CD14-positive monocyte (primary cell): ENCODE measurements around the gene ATXN7L1. TPM values are rescaled to one million over a fixed set of nuclear protein-coding genes. Genes with fewer than 3 reads are reported as not detected.

Source experiments
- DNase-seq, 3 donors: peaks; one replicate each; pipeline ENCODE4 v3.0.0-alpha.2; 2011 to 2022
- H2AFZ ChIP-seq: 2 replicates; pipeline ENCODE4 v1.6.0; 2012; ENCODE audit warnings: mild to moderate bottlenecking, low read depth, low read length, inconsistent platforms; ENCODE audit not compliant: insufficient read depth, poor library complexity, severe bottlenecking
- H3K27ac ChIP-seq, 2 donors: 1 replicate in 1 of 2; 2 replicates in 1 of 2; pipeline ENCODE4 v1.5.1; 2012 to 2013; ENCODE audit warnings: low read length in 2 of 2, control low read depth in 1 of 2, inconsistent platforms in 1 of 2, low read depth in 1 of 2, mild to moderate bottlenecking in 1 of 2
- H3K27me3 ChIP-seq, 2 donors: one replicate each; pipeline versions ENCODE4 v1.6.0 to v1.6.1; 2011 to 2013; ENCODE audit warnings: low read length in 2 of 2; ENCODE audit not compliant: control insufficient read depth in 2 of 2, insufficient read depth in 2 of 2
- H3K36me3 ChIP-seq, 2 donors: replicated peaks in 1 of 2; 1 replicate in 1 of 2; 2 replicates in 1 of 2; pipeline versions ENCODE4 v1.5.1 to v1.6.1; 2012 to 2013; ENCODE audit warnings: low read length in 2 of 2, control low read depth in 1 of 2, inconsistent platforms in 1 of 2, mild to moderate bottlenecking in 1 of 2; ENCODE audit not compliant: insufficient read depth in 2 of 2, control insufficient read depth in 1 of 2
- H3K4me1 ChIP-seq, 2 donors: 1 replicate in 1 of 2; 2 replicates in 1 of 2; pipeline versions ENCODE4 v1.5.1 to v1.6.1; 2012 to 2013; ENCODE audit warnings: low read length in 2 of 2, control low read depth in 1 of 2, inconsistent platforms in 1 of 2, mild to moderate bottlenecking in 1 of 2, moderate library complexity in 1 of 2; ENCODE audit not compliant: insufficient read depth in 2 of 2, control insufficient read depth in 1 of 2
- H3K4me2 ChIP-seq: replicated peaks from 2 replicates; pipeline ENCODE3; 2012; ENCODE audit warnings: low read length, moderate library complexity, mild to moderate bottlenecking; ENCODE audit not compliant: poor library complexity, severe bottlenecking; ENCODE audit errors: extremely low read depth
- H3K4me3 ChIP-seq, 3 experiments: fragments of 200-600 bp in 1 of 3; sonication (generic) in 1 of 3; replicated peaks in 1 of 3; 1 replicate in 2 of 3; 2 replicates in 1 of 3; pipeline ENCODE4 v1.5.1; 2011 to 2013; ENCODE audit warnings: low read length in 3 of 3, mild to moderate bottlenecking in 3 of 3, control low read depth in 2 of 3, low read depth in 2 of 3, inconsistent platforms in 1 of 3, moderate library complexity in 1 of 3
- H3K79me2 ChIP-seq: 2 replicates; pipeline ENCODE4 v1.6.0; 2012; ENCODE audit warnings: mild to moderate bottlenecking, control low read depth, inconsistent platforms, low read length, moderate library complexity; ENCODE audit not compliant: insufficient read depth
- H3K9ac ChIP-seq: 2 replicates; pipeline ENCODE4 v1.6.0; 2017; ENCODE audit warnings: low read length, mild to moderate bottlenecking; ENCODE audit not compliant: insufficient read depth, poor library complexity, severe bottlenecking
- H3K9me3 ChIP-seq, 2 donors: replicated peaks in 1 of 2; 1 replicate in 1 of 2; 2 replicates in 1 of 2; pipeline versions ENCODE4 v1.5.1 to v1.6.1; 2012 to 2013; ENCODE audit warnings: low read length in 2 of 2, control low read depth in 1 of 2; ENCODE audit not compliant: control insufficient read depth in 1 of 2, insufficient read depth in 1 of 2
- H4K20me1 ChIP-seq: 2 replicates; pipeline ENCODE4 v1.6.0; 2012; ENCODE audit warnings: mild to moderate bottlenecking, low read length, control low read depth, moderate library complexity; ENCODE audit not compliant: insufficient read depth
- H3K27ac Mint-ChIP-seq, 7 donors: one replicate each; pipeline ENCODE4 v1.8.0; 2020; ENCODE audit warnings: mild to moderate bottlenecking in 7 of 7, mixed read lengths in 7 of 7, moderate library complexity in 6 of 7, inconsistent platforms in 2 of 7
- H3K27me3 Mint-ChIP-seq, 3 donors: one replicate each; pipeline ENCODE4 v1.8.0; 2021 to 2022; ENCODE audit warnings: low read depth in 3 of 3, mild to moderate bottlenecking in 3 of 3, mixed read lengths in 3 of 3, moderate library complexity in 3 of 3, inconsistent platforms in 1 of 3
- H3K36me3 Mint-ChIP-seq, 2 donors: one replicate each; pipeline ENCODE4 v1.8.0; 2020; ENCODE audit warnings: mixed read lengths in 2 of 2, inconsistent platforms in 1 of 2, mild to moderate bottlenecking in 1 of 2
- H3K4me1 Mint-ChIP-seq: one replicate; pipeline ENCODE4 v1.8.0; 2020; ENCODE audit warnings: mild to moderate bottlenecking, mixed read lengths
- H3K4me3 Mint-ChIP-seq, 2 donors: one replicate each; pipeline ENCODE4 v1.8.0; 2020; ENCODE audit warnings: mild to moderate bottlenecking in 2 of 2, mixed read lengths in 2 of 2, moderate library complexity in 1 of 2
- H3K9me3 Mint-ChIP-seq, 7 donors: one replicate each; pipeline ENCODE4 v1.8.0; 2020 to 2022; ENCODE audit warnings: mixed read lengths in 7 of 7, mild to moderate bottlenecking in 6 of 7, moderate library complexity in 6 of 7, inconsistent platforms in 2 of 7
- WGBS: methylation state at CpG from one replicate; pipeline ENCODE4 v1.1.5; 2013; ENCODE audit warnings: missing lambda C conversion rate; ENCODE audit not compliant: insufficient coverage; 5-methylcytosine and 5-hydroxymethylcytosine counted together
- intact Hi-C, 2 donors: fragments of 100-400 bp; cut with micrococcal nuclease; formaldehyde crosslinking; loops; one replicate each; pipeline versions ENCODE4 v1.15.0 to v1.15.1; 2023
- polyA plus RNA-seq, 3 donors: library from polyadenylated mRNA; depleted of rRNA in 1 of 3; unstranded in 2 of 3; stranded (reverse) in 1 of 3; fragments of 300-500 nt in 2 of 3; fragments of >200 nt in 1 of 3; fragmentation: Illumina TruSeq in 2 of 3; gene quantifications; 1 replicate in 2 of 3; 2 replicates in 1 of 3; pipeline ENCODE4 v1.2.3, GENCODE V29; 2012 to 2021
- TF ChIP-seq, protein P1 (sequence below): fragments of 200-600 bp; IDR thresholded peaks from one replicate; pipeline ENCODE4 v1.8.0; 2022; ENCODE audit warnings: antibody characterized with exemption, mild to moderate bottlenecking

ATXN7L1 gene
- polyA plus RNA-seq, 3 donors, result 4.5 to 12.2 (median 11.2) TPM

DNA sequence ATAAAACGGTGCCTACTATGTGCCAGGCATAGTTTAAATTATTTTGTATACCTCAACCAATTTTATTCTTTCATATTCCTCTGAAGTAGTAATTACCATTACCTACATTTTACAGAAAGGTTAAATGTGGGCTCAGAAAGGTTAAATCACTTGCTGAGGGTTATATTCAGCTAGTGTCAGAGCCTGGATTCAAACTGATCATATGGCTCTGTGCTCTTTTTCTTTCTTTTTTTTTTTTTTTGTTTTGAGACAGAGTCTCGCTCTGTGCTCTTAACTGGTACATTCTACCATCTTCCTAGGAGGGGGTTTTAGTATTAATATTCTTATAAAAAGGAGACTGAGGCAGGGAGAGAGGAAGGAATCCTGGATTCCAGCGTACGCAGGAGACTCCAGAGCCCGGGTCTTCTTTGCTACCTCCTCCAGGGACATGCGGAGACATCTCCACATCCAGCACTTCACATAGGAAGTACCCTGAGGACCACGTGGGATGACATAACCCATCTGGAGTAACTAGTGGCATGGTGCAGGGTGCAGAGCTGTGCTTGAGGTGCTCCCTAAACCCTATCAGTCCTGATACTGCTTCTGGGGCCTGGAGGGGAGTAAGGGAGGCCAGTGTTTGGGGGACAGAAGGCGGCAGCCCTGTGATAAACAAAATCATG, 29.6 kb upstream of the ATXN7L1 start:
- no peak for DNase-seq
- Mint-ChIP-seq H3K9me3 (peaks cover 0 to 10% (median 3%) of the 10 kb centered on the region in 7 donors), H3K36me3 (no peaks in the 10 kb centered on the region), H3K27me3 (peaks cover 0 to 6% (median 3%) of the 10 kb centered on the region in 3 donors), H3K4me1 (no peaks in the 10 kb centered on the region), H3K27ac (no peak overlapping the region), H3K4me3 (no peak overlapping the region)
- intact Hi-C loops, result no loop called here
- H3K9ac ChIP-seq, result no peak overlapping the region
- H3K4me3 ChIP-seq, result no peak overlapping the region
- no peaks in the 10 kb centered on the region for H4K20me1 ChIP-seq
- H3K27ac ChIP-seq, result no peak overlapping the region
- H3K4me2 ChIP-seq, result no peak overlapping the region
- TF ChIP-seq, protein P1, sequence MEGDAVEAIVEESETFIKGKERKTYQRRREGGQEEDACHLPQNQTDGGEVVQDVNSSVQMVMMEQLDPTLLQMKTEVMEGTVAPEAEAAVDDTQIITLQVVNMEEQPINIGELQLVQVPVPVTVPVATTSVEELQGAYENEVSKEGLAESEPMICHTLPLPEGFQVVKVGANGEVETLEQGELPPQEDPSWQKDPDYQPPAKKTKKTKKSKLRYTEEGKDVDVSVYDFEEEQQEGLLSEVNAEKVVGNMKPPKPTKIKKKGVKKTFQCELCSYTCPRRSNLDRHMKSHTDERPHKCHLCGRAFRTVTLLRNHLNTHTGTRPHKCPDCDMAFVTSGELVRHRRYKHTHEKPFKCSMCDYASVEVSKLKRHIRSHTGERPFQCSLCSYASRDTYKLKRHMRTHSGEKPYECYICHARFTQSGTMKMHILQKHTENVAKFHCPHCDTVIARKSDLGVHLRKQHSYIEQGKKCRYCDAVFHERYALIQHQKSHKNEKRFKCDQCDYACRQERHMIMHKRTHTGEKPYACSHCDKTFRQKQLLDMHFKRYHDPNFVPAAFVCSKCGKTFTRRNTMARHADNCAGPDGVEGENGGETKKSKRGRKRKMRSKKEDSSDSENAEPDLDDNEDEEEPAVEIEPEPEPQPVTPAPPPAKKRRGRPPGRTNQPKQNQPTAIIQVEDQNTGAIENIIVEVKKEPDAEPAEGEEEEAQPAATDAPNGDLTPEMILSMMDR, result no peak
- no CpG with 5 or more reads among the region's 8 CpGs for WGBS
- no peaks in the 10 kb centered on the region for H3K9me3 ChIP-seq
- no peaks in the 10 kb centered on the region for H3K79me2 ChIP-seq
- no peaks in the 10 kb centered on the region for H3K4me1 ChIP-seq
- no peak overlapping the region for H2AFZ ChIP-seq
- H3K36me3 ChIP-seq, result no peaks in the 10 kb centered on the region
- H3K27me3 ChIP-seq, result peaks cover 0 to 3% of the 10 kb centered on the region in 2 donors

DNA sequence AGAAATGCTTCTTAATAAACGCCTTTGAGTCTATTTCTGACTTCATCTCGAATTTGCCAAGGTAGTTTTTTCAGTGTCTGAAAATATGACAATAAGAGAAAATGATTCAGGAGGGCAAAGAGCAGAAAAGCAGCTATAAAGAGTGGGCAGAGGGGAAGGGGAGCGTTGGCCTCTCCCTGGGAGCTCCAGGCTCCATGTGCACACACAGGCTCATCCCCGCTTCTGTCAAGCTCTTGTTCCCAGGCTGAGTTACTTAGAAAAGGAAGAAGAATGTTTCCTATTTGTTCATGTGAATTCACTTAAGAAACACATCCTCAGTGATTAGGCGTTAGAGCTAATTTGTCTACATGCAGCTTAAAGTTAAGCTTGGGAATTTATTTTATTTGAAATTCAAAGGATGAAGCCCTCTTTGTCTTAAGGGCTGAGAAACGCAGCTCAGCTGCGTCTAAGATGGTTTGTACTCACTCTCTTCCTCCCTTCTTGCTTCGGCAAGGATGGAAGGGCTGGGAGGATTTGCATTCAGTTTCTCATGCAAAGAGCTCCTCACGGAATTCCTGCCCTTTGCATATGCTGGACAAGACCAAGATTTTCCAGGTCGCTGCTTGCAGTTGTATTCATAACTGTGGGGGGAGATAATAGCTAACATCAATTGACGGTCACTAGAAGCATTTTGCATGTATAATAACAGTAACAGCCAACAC, 29.0 kb upstream of the ATXN7L1 start:
- H3K36me3 Mint-ChIP-seq, result no peaks in the 10 kb centered on the region
- no peak overlapping the region for H3K4me3 Mint-ChIP-seq
- no peaks in the 10 kb centered on the region for H4K20me1 ChIP-seq
- H3K27me3 ChIP-seq, result peaks cover 0 to 3% of the 10 kb centered on the region in 2 donors
- H3K27ac ChIP-seq, result no peak overlapping the region
- H3K79me2 ChIP-seq, result no peaks in the 10 kb centered on the region
- no peaks in the 10 kb centered on the region for H3K4me1 Mint-ChIP-seq
- no peak overlapping the region for H3K4me3 ChIP-seq
- H3K9me3 ChIP-seq, result no peaks in the 10 kb centered on the region
- H3K9ac ChIP-seq, result no peak overlapping the region
- no peaks in the 10 kb centered on the region for H3K36me3 ChIP-seq
- 95% methylated on average over 4 of the region's 11 CpGs for WGBS
- TF ChIP-seq, protein P1, result no peak
- H3K27me3 Mint-ChIP-seq, result peaks cover 0 to 6% (median 3%) of the 10 kb centered on the region in 3 donors
- H3K4me1 ChIP-seq, result no peaks in the 10 kb centered on the region
- H2AFZ ChIP-seq, result no peak overlapping the region
- no peak overlapping the region for H3K4me2 ChIP-seq
- H3K27ac Mint-ChIP-seq, result no peak overlapping the region
- DNase-seq, result no peak
- peaks cover 0 to 4% (median 0%) of the 10 kb centered on the region in 7 donors for H3K9me3 Mint-ChIP-seq
- intact Hi-C loops, result no loop called here
